ENCODE measurements around the gene CDKN1A.

CDKN1A gene

GRCh38 chr6:36678488-36679042, at the start of gene CDKN1A:
Gene CDKN1A (plus strand): TSS chr6:36678714. CDS start chr6:36684102, 5,388 bp downstream.
- peaks cover 50% of the 10 kb centered on the region for H3K79me2 ChIP-seq (ENCODE audit: low read length)
- H4K20me1 ChIP-seq (ENCODE audit: insufficient read depth, low read length), result peaks cover 15% of the 10 kb centered on the region
- peak within 1 kb of the TSS; percentile 96 for H3K4me3 ChIP-seq (ENCODE audit: low read length)
- H3K27ac ChIP-seq (ENCODE audit: low read length), result peak within 1 kb of the TSS; percentile 97
- no peaks in the 10 kb centered on the region for H3K9me3 ChIP-seq (ENCODE audit: insufficient read depth, low read length)
- H3K9ac ChIP-seq (ENCODE audit: low read length), result peak within 1 kb of the TSS; percentile 99
- peak within 1 kb of the TSS; percentile 10 for H2AFZ ChIP-seq (ENCODE audit: low read depth, low read length)
- peaks cover 20% of the 10 kb centered on the region for H3K36me3 ChIP-seq (replicated peaks; ENCODE audit: low read depth, low read length)
- TF ChIP-seq EZH2phosphoT487 (IDR thresholded peaks at IDR 0.05; ENCODE audit: low read depth), result no peak
- no peak for TF ChIP-seq CTCF (IDR thresholded peaks at IDR 0.05; ENCODE audit: low read depth, low read length)
- no peaks in the 10 kb centered on the region for H3K27me3 ChIP-seq (ENCODE audit: low read depth, low read length)
- H3K4me1 ChIP-seq (ENCODE audit: low read length), result peaks cover 55% of the 10 kb centered on the region
- H3K4me2 ChIP-seq (ENCODE audit: low read length), result peak within 1 kb of the TSS; percentile 97

GRCh38 chr6:36629784-36630183, 48.7 kb upstream of the CDKN1A start:
- TF ChIP-seq CTCF (IDR thresholded peaks at IDR 0.05; ENCODE audit: low read depth, low read length) (no peak), EZH2phosphoT487 (IDR thresholded peaks at IDR 0.05; ENCODE audit: low read depth) (no peak)
- H3K4me1 ChIP-seq (ENCODE audit: low read length), result peaks cover 38% of the 10 kb centered on the region
- H3K4me2 ChIP-seq (ENCODE audit: low read length), result peak overlapping the region; percentile 63
- no peaks in the 10 kb centered on the region for H3K9me3 ChIP-seq (ENCODE audit: insufficient read depth, low read length)
- no peaks in the 10 kb centered on the region for H4K20me1 ChIP-seq (ENCODE audit: insufficient read depth, low read length)
- no peaks in the 10 kb centered on the region for H3K79me2 ChIP-seq (ENCODE audit: low read length)
- H3K36me3 ChIP-seq (replicated peaks; ENCODE audit: low read depth, low read length), result no peaks in the 10 kb centered on the region
- no peak overlapping the region for H3K4me3 ChIP-seq (ENCODE audit: low read length)
- no peak overlapping the region for H2AFZ ChIP-seq (ENCODE audit: low read depth, low read length)
- H3K27me3 ChIP-seq (ENCODE audit: low read depth, low read length), result no peaks in the 10 kb centered on the region
- H3K9ac ChIP-seq (ENCODE audit: low read length), result no peak overlapping the region; the same call in 1 of the 2 replicates
- H3K27ac ChIP-seq (ENCODE audit: low read length), result peak overlapping the region; percentile 76

- Histone ChIP-seq H3K9ac (ENCODE audit: low read length) (no peak overlapping the region), H3K79me2 (ENCODE audit: low read length) (no peaks in the 10 kb centered on the region), H3K4me2 (ENCODE audit: low read length) (no peak overlapping the region), H4K20me1 (ENCODE audit: insufficient read depth, low read length) (no peaks in the 10 kb centered on the region), H3K9me3 (ENCODE audit: insufficient read depth, low read length) (no peaks in the 10 kb centered on the region), H3K36me3 (replicated peaks; ENCODE audit: low read depth, low read length) (no peaks in the 10 kb centered on the region), H2AFZ (ENCODE audit: low read depth, low read length) (no peak overlapping the region), H3K4me1 (ENCODE audit: low read length) (peaks cover 38% of the 10 kb centered on the region), H3K27ac (ENCODE audit: low read length) (no peak overlapping the region), H3K27me3 (ENCODE audit: low read depth, low read length) (no peaks in the 10 kb centered on the region), H3K4me3 (ENCODE audit: low read length) (no peak overlapping the region)
- TF ChIP-seq CTCF (IDR thresholded peaks at IDR 0.05; ENCODE audit: low read depth, low read length) (no peak), EZH2phosphoT487 (IDR thresholded peaks at IDR 0.05; ENCODE audit: low read depth) (no peak)
These were observed 47.0 kb upstream of the CDKN1A start for GRCh38 chr6:36631326-36632011.

GRCh38 chr6:36633370-36633769, 45.1 kb upstream of the CDKN1A start:
- Histone ChIP-seq H3K27ac (ENCODE audit: low read length) (no peak overlapping the region), H3K4me2 (ENCODE audit: low read length) (no peak overlapping the region)

More at GRCh38 chr6:36633370-36633769, 45.1 kb upstream of the CDKN1A start:
- H3K4me3 ChIP-seq (ENCODE audit: low read length), result no peak overlapping the region
- no peaks in the 10 kb centered on the region for H3K27me3 ChIP-seq (ENCODE audit: low read depth, low read length)
- TF ChIP-seq CTCF (IDR thresholded peaks at IDR 0.05; ENCODE audit: low read depth, low read length) (no peak), EZH2phosphoT487 (IDR thresholded peaks at IDR 0.05; ENCODE audit: low read depth) (no peak)
- no peaks in the 10 kb centered on the region for H3K36me3 ChIP-seq (replicated peaks; ENCODE audit: low read depth, low read length)
- H2AFZ ChIP-seq (ENCODE audit: low read depth, low read length), result no peak overlapping the region
- no peaks in the 10 kb centered on the region for H4K20me1 ChIP-seq (ENCODE audit: insufficient read depth, low read length)
- H3K9me3 ChIP-seq (ENCODE audit: insufficient read depth, low read length), result no peaks in the 10 kb centered on the region
- no peak overlapping the region for H3K9ac ChIP-seq (ENCODE audit: low read length)
- no peaks in the 10 kb centered on the region for H3K79me2 ChIP-seq (ENCODE audit: low read length)
- peaks cover 28% of the 10 kb centered on the region for H3K4me1 ChIP-seq (ENCODE audit: low read length)

All from OCI-LY3 (cell line).